IMR-90 (cell line): ENCODE measurements around the gene POMT1. TPM values are rescaled to one million over a fixed set of nuclear protein-coding genes. Genes with fewer than 3 reads are reported as not detected.

ENCODE experiments used
- ATAC-seq: fragments of 200-7000 bp; cut with Tn5 transposase; 2 replicates; pipeline ENCODE4 v1.9.1; 2020; ENCODE audit warnings: low read depth, mild to moderate bottlenecking, moderate library complexity
- BruUV-seq: library from RNA; stranded (reverse); fragments of 400-500 nt; replicated peaks from 2 replicates; lab custom pipeline; 2021; lab: Mats Ljungman, UMichigan
- CTCF ChIA-PET: fragments of 300-600 bp; formaldehyde crosslinking; extraction: SDS; loops from one replicate; lab custom pipeline; 2021; ENCODE audit warnings: antibody characterized with exemption; lab: Yijun Ruan, JAX
- POLR2A ChIA-PET: fragments of 300-600 bp; sonication (Branson Sonifier 250); formaldehyde crosslinking; loops from one replicate; lab custom pipeline; 2022; ENCODE audit warnings: antibody characterized with exemption; ENCODE audit not compliant: unreplicated experiment; lab: Charles Lee
- DNase-seq: peaks from one replicate; pipeline ENCODE4 v3.0.0; 2013
- H2AFZ ChIP-seq: replicated peaks from 2 replicates; pipeline ENCODE3; 2013; ENCODE audit warnings: low read length, mild to moderate bottlenecking; ENCODE audit not compliant: poor library complexity
- H2AK5ac ChIP-seq: 2 replicates; pipeline ENCODE4 v1.6.1; 2013; ENCODE audit warnings: low read depth, low read length, inconsistent platforms
- H2AK9ac ChIP-seq: replicated peaks from 2 replicates; pipeline ENCODE3; 2013; ENCODE audit warnings: mild to moderate bottlenecking, low read depth, low read length, moderate library complexity; ENCODE audit not compliant: poor library complexity
- H2BK120ac ChIP-seq: 2 replicates; pipeline ENCODE4 v1.6.1; 2013; ENCODE audit warnings: low read depth, low read length, inconsistent platforms
- H2BK15ac ChIP-seq: 3 replicates; pipeline ENCODE4 v1.6.1; 2013; ENCODE audit warnings: low read depth, low read length, inconsistent platforms
- H2BK20ac ChIP-seq: 2 replicates; pipeline ENCODE4 v1.6.1; 2013; ENCODE audit warnings: low read depth, mild to moderate bottlenecking, inconsistent platforms, low read length, moderate library complexity
- H2BK5ac ChIP-seq: 2 replicates; pipeline ENCODE4 v1.6.1; 2013; ENCODE audit warnings: mild to moderate bottlenecking, low read depth, low read length, inconsistent platforms; ENCODE audit not compliant: poor library complexity, severe bottlenecking
- H3K14ac ChIP-seq: replicated peaks from 2 replicates; pipeline ENCODE4 v1.6.1; 2013; ENCODE audit warnings: low read depth, low read length, inconsistent platforms
- H3K18ac ChIP-seq: 2 replicates; pipeline ENCODE4 v1.6.1; 2013; ENCODE audit warnings: low read depth, low read length, control low read depth
- H3K23ac ChIP-seq: 2 replicates; pipeline ENCODE4 v1.6.1; 2013; ENCODE audit warnings: low read depth, low read length, inconsistent platforms
- H3K27ac ChIP-seq: 2 replicates; pipeline ENCODE4 v1.5.1; 2013; ENCODE audit warnings: mild to moderate bottlenecking, control low read depth, low read length; ENCODE audit not compliant: insufficient read depth
- H3K27me3 ChIP-seq: 2 replicates; pipeline ENCODE4 v1.6.1; 2013; ENCODE audit warnings: low read length; ENCODE audit not compliant: control insufficient read depth, insufficient read depth
- H3K36me3 ChIP-seq: 2 replicates; pipeline ENCODE4 v1.6.1; 2013; ENCODE audit warnings: low read length, mixed read lengths; ENCODE audit not compliant: control insufficient read depth, insufficient read depth
- H3K4ac ChIP-seq: 2 replicates; pipeline ENCODE4 v1.6.1; 2013; ENCODE audit warnings: low read depth, low read length, inconsistent platforms
- H3K4me1 ChIP-seq: 2 replicates; pipeline ENCODE4 v1.6.1; 2013; ENCODE audit warnings: low read length, mixed read lengths; ENCODE audit not compliant: control insufficient read depth, insufficient read depth
- H3K4me2 ChIP-seq: 2 replicates; pipeline ENCODE4 v1.6.1; 2013; ENCODE audit warnings: low read depth, mild to moderate bottlenecking, control low read depth, low read length, moderate library complexity
- H3K4me3 ChIP-seq: 2 replicates; pipeline ENCODE4 v1.5.1; 2013; ENCODE audit warnings: low read depth, mild to moderate bottlenecking, control low read depth, low read length, moderate library complexity; ENCODE audit not compliant: insufficient read depth
- H3K56ac ChIP-seq: 2 replicates; pipeline ENCODE4 v1.6.1; 2013; ENCODE audit warnings: low read length, inconsistent platforms; ENCODE audit not compliant: insufficient read depth; ENCODE audit errors: extremely low read depth
- H3K79me1 ChIP-seq, 2 experiments: 2 replicates each; pipeline ENCODE4 v1.6.1; 2013; ENCODE audit warnings: low read length in 2 of 2, inconsistent platforms in 1 of 2, low read depth in 1 of 2
- H3K9ac ChIP-seq: 2 replicates; pipeline ENCODE4 v1.6.1; 2013; ENCODE audit warnings: low read depth, low read length, control low read depth
- H3K9me1 ChIP-seq: 2 replicates; pipeline ENCODE4 v1.6.1; 2013; ENCODE audit warnings: low read length, inconsistent platforms; ENCODE audit not compliant: insufficient read depth
- H3K9me3 ChIP-seq: 2 replicates; pipeline ENCODE4 v1.6.1; 2013; ENCODE audit warnings: low read length; ENCODE audit not compliant: control insufficient read depth, insufficient read depth
- H4K20me1 ChIP-seq: 2 replicates; pipeline ENCODE4 v1.6.1; 2013; ENCODE audit warnings: low read length, inconsistent platforms; ENCODE audit not compliant: insufficient read depth
- H4K5ac ChIP-seq: 2 replicates; pipeline ENCODE4 v1.6.1; 2013; ENCODE audit warnings: mild to moderate bottlenecking, low read depth, low read length, control low read depth
- H4K8ac ChIP-seq, 2 experiments: 2 replicates each; pipeline ENCODE4 v1.6.1; 2013; ENCODE audit warnings: low read depth in 2 of 2, low read length in 2 of 2, control low read depth in 1 of 2, inconsistent platforms in 1 of 2
- H4K91ac ChIP-seq: 2 replicates; pipeline ENCODE4 v1.6.1; 2013; ENCODE audit warnings: low read depth, low read length, inconsistent platforms; ENCODE audit not compliant: insufficient read depth
- BHLHE40 ChIP-seq: fragments of 150-350 bp; IDR thresholded peaks from 2 replicates; pipeline ENCODE4 v1.6.1; 2016; ENCODE audit warnings: mild to moderate bottlenecking, low read depth, low read length
- CEBPB ChIP-seq: IDR thresholded peaks from 2 replicates; pipeline ENCODE4 v1.6.1; 2012; ENCODE audit warnings: low read depth, low read length, improper control_type of control experiment
- CHD1 ChIP-seq: IDR thresholded peaks from 2 replicates; pipeline ENCODE4 v1.6.1; 2012; ENCODE audit warnings: low read depth, low read length, improper control_type of control experiment
- FOS ChIP-seq: fragments of 150-350 bp; IDR thresholded peaks from 2 replicates; pipeline ENCODE4 v1.6.1; 2016; ENCODE audit warnings: low read depth, low read length
- NFE2L2 ChIP-seq: fragments of 150-350 bp; IDR thresholded peaks from 2 replicates; pipeline ENCODE4 v1.6.1; 2016; ENCODE audit warnings: low read depth, mild to moderate bottlenecking, low read length
- POLR2A ChIP-seq: IDR thresholded peaks from 2 replicates; pipeline ENCODE4 v1.6.1; 2012; ENCODE audit warnings: mild to moderate bottlenecking, low read depth, low read length
- RFX5 ChIP-seq: IDR thresholded peaks from 2 replicates; pipeline ENCODE4 v1.8.0; 2012; ENCODE audit warnings: low read depth, mild to moderate bottlenecking, low read length, moderate library complexity
- WGBS, 2 experiments: methylation state at CpG; one replicate each; pipeline versions ENCODE4 v1.1.5 to v1.1.7; 2013; ENCODE audit warnings: missing lambda C conversion rate in 2 of 2; ENCODE audit not compliant: insufficient read length in 1 of 2; ENCODE audit errors: extremely low coverage in 2 of 2; 5-methylcytosine and 5-hydroxymethylcytosine counted together
- dilution Hi-C: fragments of 300-500 bp; cut with HindIII; formaldehyde crosslinking; loops from one replicate; pipeline ENCODE4 v1.14.3; 2018; ENCODE audit warnings: low sequenced_read_pairs; ENCODE audit not compliant: unreplicated experiment
- in situ Hi-C: fragments of 300-500 bp; cut with MboI; formaldehyde crosslinking; loops from 3 replicates; pipeline ENCODE4 v1.14.3; 2019; ENCODE audit warnings: low sequenced_read_pairs, inconsistent platforms, mixed read lengths
- intact Hi-C: fragments of 100-400 bp; cut with micrococcal nuclease; formaldehyde crosslinking; loops from 2 replicates; pipeline ENCODE4 v1.10.0; 2022
- polyA plus RNA-seq, 3 experiments: library from polyadenylated mRNA; depleted of rRNA; stranded (reverse); fragments of >200 nt; gene quantifications; 2 replicates each; pipeline ENCODE4 v1.2.3, GENCODE V29; 2012; ENCODE audit warnings: low replicate concordance in 1 of 3
- total RNA-seq: library from RNA; depleted of rRNA; stranded (reverse); fragments of >200 nt; gene quantifications from 2 replicates; pipeline ENCODE4 v1.2.3, GENCODE V29; 2012
- TF ChIP-seq, protein P1 (sequence below): fragments of 150-350 bp; IDR thresholded peaks from 2 replicates; pipeline ENCODE4 v1.6.1; 2016; ENCODE audit warnings: low read depth, mild to moderate bottlenecking, low read length, moderate library complexity, borderline replicate concordance
- TF ChIP-seq, protein P2 (sequence below): fragments of 150-350 bp; IDR thresholded peaks from 2 replicates; pipeline ENCODE4 v1.6.1; 2017; ENCODE audit warnings: mild to moderate bottlenecking, antibody characterized with exemption, low read length, low read depth

The POMT1 gene
- total and polyA plus RNA-seq, 2 of the 4 experiments (the other 2 are of a cell fraction): 24.2 to 36.5 TPM

DNA sequence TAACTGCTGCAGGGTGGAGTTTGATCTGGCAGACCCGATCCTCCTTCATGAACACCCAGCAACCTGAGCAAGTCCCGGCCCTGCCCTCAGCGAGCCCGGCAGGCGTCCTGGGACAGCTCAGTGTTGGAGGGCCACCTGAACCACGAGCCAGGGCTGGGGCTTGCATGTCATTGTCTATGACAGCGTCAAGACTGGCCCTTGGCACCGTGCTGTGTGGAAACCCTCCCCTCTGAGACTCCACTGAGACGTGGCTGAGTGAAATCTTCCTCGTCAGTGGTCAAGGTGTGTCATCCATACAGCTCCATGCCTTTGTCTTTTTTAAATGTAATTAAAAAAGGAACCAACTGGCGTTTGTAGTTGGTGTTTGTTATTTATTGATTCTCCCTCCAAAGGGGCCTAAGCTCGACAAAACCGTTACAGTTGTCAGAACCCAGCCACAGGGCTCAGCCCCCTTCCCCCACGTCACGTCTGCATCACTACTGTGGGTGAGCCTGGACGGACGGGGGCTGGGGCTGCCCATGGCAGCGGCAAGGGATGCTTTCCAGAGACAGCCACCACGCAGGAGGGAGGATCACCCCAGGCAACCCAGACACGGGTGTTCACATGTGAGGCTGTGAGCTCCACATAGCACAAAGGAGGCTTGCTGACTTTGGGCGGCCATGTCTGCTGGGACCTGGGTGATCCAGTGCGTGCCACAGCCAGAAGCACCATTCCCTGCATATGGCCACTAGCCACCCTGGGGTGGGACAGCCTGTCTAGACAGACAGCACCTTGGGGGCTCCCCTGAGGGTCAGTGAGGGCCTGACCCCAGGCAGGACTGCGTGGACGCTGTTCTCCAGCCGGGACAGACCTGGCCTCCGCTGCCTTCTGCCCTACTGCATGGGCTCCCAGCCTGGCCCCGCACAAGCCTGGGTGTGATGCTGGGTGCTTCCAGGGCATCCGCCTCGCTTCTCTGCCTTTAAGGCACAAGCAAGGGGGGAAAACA lies 21.0 kb downstream of the POMT1 start:
- no peak overlapping the region for H3K4me3 ChIP-seq
- H3K9ac ChIP-seq: no peak overlapping the region
- WGBS, 2 experiments: 87% methylated on average over 13 of the region's 29 CpGs; no CpG with 5 or more reads in 1 of the 2 experiments
- no peak overlapping the region for H2AFZ ChIP-seq
- peaks cover 9% of the 10 kb centered on the region; the same call in 1 of the 2 replicates for H4K20me1 ChIP-seq
- no peak overlapping the region for H2BK120ac ChIP-seq
- H3K4me1 ChIP-seq: no peaks in the 10 kb centered on the region
- POLR2A ChIA-PET: no interaction called here
- in situ Hi-C loops: no loop called here
- H2BK15ac ChIP-seq: no peak overlapping the region
- no peak overlapping the region for H2AK5ac ChIP-seq
- H3K9me3 ChIP-seq: no peaks in the 10 kb centered on the region
- no peak overlapping the region for H4K8ac ChIP-seq
- CTCF ChIA-PET: no interaction called here
- H2BK20ac ChIP-seq: no peak overlapping the region
- TF ChIP-seq CEBPB (no peak), RFX5 (no peak), CHD1 (no peak), FOS (no peak), POLR2A (no peak), NFE2L2 (no peak), BHLHE40 (no peak)
- TF ChIP-seq, protein P1, sequence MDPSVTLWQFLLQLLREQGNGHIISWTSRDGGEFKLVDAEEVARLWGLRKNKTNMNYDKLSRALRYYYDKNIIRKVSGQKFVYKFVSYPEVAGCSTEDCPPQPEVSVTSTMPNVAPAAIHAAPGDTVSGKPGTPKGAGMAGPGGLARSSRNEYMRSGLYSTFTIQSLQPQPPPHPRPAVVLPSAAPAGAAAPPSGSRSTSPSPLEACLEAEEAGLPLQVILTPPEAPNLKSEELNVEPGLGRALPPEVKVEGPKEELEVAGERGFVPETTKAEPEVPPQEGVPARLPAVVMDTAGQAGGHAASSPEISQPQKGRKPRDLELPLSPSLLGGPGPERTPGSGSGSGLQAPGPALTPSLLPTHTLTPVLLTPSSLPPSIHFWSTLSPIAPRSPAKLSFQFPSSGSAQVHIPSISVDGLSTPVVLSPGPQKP: no peak
- TF ChIP-seq, protein P2, sequence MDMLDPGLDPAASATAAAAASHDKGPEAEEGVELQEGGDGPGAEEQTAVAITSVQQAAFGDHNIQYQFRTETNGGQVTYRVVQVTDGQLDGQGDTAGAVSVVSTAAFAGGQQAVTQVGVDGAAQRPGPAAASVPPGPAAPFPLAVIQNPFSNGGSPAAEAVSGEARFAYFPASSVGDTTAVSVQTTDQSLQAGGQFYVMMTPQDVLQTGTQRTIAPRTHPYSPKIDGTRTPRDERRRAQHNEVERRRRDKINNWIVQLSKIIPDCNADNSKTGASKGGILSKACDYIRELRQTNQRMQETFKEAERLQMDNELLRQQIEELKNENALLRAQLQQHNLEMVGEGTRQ: no peak
- H3K23ac ChIP-seq: no peak overlapping the region
- H3K27me3 ChIP-seq: no peaks in the 10 kb centered on the region
- no peak overlapping the region for H3K27ac ChIP-seq
- no peaks in the 10 kb centered on the region for H3K9me1 ChIP-seq
- no TSS peak for BruUV-seq
- intact Hi-C loops: no loop called here
- H2AK9ac ChIP-seq: no peak overlapping the region
- DNase-seq (no peak), ATAC-seq (peak; percentile 12; the same call in 1 of the 2 replicates)
- H3K56ac ChIP-seq: no peak overlapping the region
- no peak overlapping the region for H3K14ac ChIP-seq
- no peak overlapping the region for H4K91ac ChIP-seq
- H3K4me2 ChIP-seq: no peak overlapping the region
- H3K79me1 ChIP-seq: 0 out of 4 replicates have a peak, but pooled peaks cover under 1 to 1% of the 10 kb centered on the region in 2 experiments
- no peak overlapping the region for H3K18ac ChIP-seq
- no peak overlapping the region for H2BK5ac ChIP-seq
- H3K36me3 ChIP-seq: peaks cover 75% of the 10 kb centered on the region
- dilution Hi-C loops: no loop called here
- no peak overlapping the region for H4K5ac ChIP-seq
- H3K4ac ChIP-seq: no peak overlapping the region
